Measurements from ENCODE around the gene PARD3.

DNA sequence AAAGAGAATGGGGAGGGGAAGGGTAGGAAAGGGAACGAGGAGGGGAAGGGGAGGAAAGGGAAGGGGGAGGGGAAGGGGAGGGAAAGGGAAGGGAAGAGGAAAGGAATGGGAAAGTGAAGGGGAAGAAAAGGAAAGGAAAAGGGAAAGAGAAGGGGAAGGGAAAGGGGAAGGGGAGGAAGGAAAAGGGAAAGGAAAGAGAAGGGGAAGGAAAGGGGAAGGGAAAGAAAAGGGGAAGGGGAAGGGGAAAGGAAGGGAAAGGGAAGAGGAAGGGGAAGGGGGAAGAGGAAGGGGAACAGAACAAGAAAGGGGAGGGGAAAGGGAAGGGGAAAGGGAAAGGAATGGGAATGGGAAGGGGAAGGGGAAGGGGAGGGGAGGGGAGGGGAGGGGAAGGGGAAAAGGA is 352.1 kb downstream of the PARD3 start:
- TF ChIP-seq, protein P1, sequence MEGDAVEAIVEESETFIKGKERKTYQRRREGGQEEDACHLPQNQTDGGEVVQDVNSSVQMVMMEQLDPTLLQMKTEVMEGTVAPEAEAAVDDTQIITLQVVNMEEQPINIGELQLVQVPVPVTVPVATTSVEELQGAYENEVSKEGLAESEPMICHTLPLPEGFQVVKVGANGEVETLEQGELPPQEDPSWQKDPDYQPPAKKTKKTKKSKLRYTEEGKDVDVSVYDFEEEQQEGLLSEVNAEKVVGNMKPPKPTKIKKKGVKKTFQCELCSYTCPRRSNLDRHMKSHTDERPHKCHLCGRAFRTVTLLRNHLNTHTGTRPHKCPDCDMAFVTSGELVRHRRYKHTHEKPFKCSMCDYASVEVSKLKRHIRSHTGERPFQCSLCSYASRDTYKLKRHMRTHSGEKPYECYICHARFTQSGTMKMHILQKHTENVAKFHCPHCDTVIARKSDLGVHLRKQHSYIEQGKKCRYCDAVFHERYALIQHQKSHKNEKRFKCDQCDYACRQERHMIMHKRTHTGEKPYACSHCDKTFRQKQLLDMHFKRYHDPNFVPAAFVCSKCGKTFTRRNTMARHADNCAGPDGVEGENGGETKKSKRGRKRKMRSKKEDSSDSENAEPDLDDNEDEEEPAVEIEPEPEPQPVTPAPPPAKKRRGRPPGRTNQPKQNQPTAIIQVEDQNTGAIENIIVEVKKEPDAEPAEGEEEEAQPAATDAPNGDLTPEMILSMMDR (conservative IDR thresholded peaks at IDR 0.05): no peak
- TF ChIP-seq EZH2 (IDR thresholded peaks at IDR 0.05; ENCODE audit: low read depth): no peak
